Left colon (tissue), 2 donors: Measurements from ENCODE around the gene RCL1. TPM values are rescaled to one million over a fixed set of nuclear protein-coding genes. Genes with fewer than 3 reads are reported as not detected.
"Not testable (repeated sequence)": the region's sequence is repeated elsewhere in the genome, so short reads cannot be mapped to it uniquely, and the experiment has no call there.

Source experiments
- ATAC-seq: fragments of 200-7000 bp; cut with Tn5 transposase; one replicate; pipeline ENCODE4 v1.9.1; 2020; ENCODE audit warnings: mild to moderate bottlenecking, moderate library complexity
- DNase-seq, 2 donors: peaks; one replicate each; pipeline ENCODE4 v3.0.0-alpha.2; 2020
- intact Hi-C, 2 donors: fragments of 100-400 bp; cut with DNase I in 1 of 2; cut with micrococcal nuclease in 1 of 2; formaldehyde crosslinking; loops; one replicate each; pipeline versions ENCODE4 v1.11.2 to v1.14.0; 2022; cut with DNase I, micrococcal nuclease
- long read RNA-seq: library from polyadenylated mRNA; unstranded; transcript quantifications from one replicate; pipeline ENCODE4 v2.0.0, GENCODE V29; 2021
- total RNA-seq, 2 donors: library from RNA; stranded (reverse); fragmentation: NEBNext Ultra II Directional; extraction: Animal tissue kit (Norgen Biotek cat#: 25700); gene quantifications; one replicate each; pipeline ENCODE4 v1.2.1, GENCODE V29; 2021
- donor health status: DM: no; HTN: no; CAD: no.
- donor health status: DM: yes; HTN: yes; CAD: no.

RCL1 gene
- total RNA-seq: 10 to 100 TPM in 1 of 2 donors, 1 to 10 TPM in 1; 9.3 to 10.6 TPM
- long read RNA-seq, partial matches to known transcripts: 1 of 4 reads
- long read RNA-seq, other reads (novel, unspliced or antisense): 0 of 4 reads

- ATAC-seq (peak; percentile 96), DNase-seq (peak; percentile 94 to 96)
- intact Hi-C loops: no loop called here
Observed at GRCh38 chr9:4792572-4793458, at the start of gene RCL1. Gene RCL1 (plus strand): TSS chr9:4792944. CDS start chr9:4793092, 148 bp downstream.

- intact Hi-C loops: loop anchor here in 1 of 2 donors (5.0 kb wide), 1 partner anchor 81 kb away; the partner anchor contains the start of gene PLPP6
- DNase-seq (no peak), ATAC-seq (no peak)
Observed at GRCh38 chr9:4743131-4743875, 49.4 kb upstream of the RCL1 start.

DNA sequence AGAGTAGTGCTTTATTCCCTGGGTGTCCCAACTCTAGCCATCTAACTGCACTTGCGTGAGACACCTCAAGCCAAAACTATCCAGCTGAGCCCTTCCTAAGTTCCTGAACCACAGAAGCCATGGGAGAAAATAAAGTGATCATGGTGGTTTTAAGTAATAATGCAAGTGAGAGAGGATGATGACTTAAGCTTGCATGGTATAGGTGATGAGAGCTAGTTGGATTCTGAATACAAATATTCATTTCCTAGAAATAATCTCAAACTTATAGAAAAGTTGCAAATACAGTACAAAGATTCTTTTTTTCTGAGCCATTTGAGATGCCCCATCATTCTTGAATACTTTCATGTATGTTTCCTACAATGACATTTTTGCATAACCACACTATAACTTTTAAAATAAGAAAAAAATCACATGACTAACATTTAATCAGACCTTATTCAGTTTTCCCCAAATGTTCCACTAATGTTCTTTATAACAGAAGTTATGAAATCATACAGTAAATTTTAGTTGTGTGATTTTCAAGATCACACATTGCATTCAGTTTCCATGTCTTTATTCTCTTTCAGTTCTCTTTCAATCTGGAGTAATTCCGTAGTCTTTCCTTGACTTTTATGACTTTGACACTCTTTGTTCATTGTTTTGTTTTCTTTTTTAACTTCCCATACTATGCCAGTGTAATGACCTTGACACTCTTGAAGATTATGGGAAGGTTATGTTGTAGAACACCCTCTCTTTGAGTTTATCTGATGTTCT lies 46.3 kb upstream of the RCL1 start:
- intact Hi-C loops: no loop called here
- ATAC-seq (no peak), DNase-seq (no peak)

GRCh38 chr9:4748612-4749011 lies 44.1 kb upstream of the RCL1 start:
- ATAC-seq (no peak), DNase-seq (no peak)
- intact Hi-C loops: no loop called here

- DNase-seq (no peak), ATAC-seq (peak; percentile 65)
- intact Hi-C loops: no loop called here
Observed at GRCh38 chr9:4750023-4750673, 42.6 kb upstream of the RCL1 start.

GRCh38 chr9:4754530-4754929 lies 38.2 kb upstream of the RCL1 start:
- ATAC-seq, DNase-seq, intact Hi-C loops: not testable (repeated sequence)

- no peak for DNase-seq
- no peak for ATAC-seq
- intact Hi-C loops: no loop called here
Observed at GRCh38 chr9:4755026-4755609, 37.6 kb upstream of the RCL1 start.

DNA sequence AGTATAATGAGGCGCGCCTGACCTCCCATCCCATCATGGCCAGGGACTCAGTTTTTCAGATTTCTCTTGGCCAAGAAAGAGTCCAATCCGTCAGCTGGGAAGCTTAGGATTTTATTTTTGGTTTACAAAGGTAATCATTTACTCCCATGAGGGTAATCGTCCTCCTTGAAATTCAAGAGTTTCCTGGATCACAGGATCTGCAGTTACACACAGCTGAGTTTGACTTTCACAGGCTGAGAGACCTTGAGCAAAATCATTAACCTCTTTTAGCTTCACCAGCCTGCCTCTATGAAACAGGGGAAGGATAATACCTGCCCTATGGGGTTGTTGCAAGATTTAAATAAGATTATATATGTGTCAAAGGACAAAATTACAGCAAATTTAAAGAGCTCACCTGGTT lies 36.3 kb upstream of the RCL1 start:
- intact Hi-C loops: no loop called here
- DNase-seq: no peak
- ATAC-seq: peak; percentile 79

DNA sequence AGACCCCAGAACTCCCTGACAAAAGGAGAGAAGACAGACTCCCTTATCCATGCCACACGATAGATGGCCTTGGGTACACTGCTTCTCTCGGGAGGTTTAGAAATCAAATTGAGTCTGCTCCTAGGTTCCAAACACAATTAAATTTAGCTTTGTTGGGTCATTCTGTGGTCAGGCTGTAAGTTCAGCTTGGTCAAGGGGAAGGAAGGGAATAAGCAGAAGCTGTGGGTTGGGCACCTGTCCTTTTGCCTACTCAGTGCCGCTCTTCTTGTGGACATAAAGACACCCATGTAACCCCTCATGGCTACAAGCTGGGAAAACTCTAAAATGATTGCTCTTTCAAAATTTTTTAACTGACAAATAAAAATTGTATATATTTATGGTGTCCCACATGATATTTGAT lies 32.6 kb upstream of the RCL1 start:
- ATAC-seq (no peak), DNase-seq (no peak)
- intact Hi-C loops: loop anchor here in 1 of 2 donors (5.0 kb wide), 1 partner anchor 227 kb away; the partner anchor contains the start of gene JAK2

DNA sequence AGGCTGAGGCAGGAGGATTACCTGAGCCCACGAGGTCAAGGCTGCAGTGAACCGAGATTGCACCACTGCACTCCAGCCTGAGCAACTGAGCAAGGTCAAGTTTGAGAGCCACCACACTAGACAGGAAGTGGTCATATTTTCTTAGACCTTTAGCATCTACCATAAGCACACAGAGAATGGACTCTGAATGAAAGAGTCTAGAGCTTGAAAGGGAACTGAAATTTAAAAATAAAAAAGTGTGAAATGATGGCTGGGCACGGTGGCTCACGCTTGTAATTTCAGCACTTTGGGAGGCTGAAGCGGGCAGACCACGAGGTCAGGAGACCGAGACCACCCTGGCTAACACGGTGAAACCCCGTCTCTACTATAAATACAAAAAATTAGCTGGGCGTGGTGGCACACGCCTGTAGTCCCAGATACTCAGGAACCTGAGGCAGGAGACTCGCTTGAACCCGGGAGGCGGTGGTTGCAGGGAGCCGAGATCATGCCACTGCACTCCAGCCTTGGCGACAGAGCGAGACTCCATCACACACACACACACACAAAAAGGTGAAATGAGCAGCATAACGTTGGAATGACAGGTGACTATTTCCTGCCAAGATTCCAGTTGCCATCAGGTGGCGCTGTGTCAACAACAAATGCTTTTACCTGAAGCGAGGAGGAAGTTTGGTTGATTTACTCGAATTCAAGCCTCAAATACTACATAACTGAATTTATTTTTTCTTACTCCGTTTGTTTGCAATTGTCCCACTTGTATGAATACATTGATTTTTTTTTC lies 30.4 kb upstream of the RCL1 start:
- intact Hi-C loops: loop anchor here in 1 of 2 donors (5.0 kb wide), 1 partner anchor 225 kb away; the partner anchor contains the start of gene JAK2
- peak; percentile 76 to 91 for DNase-seq
- peak; percentile 85 for ATAC-seq

DNA sequence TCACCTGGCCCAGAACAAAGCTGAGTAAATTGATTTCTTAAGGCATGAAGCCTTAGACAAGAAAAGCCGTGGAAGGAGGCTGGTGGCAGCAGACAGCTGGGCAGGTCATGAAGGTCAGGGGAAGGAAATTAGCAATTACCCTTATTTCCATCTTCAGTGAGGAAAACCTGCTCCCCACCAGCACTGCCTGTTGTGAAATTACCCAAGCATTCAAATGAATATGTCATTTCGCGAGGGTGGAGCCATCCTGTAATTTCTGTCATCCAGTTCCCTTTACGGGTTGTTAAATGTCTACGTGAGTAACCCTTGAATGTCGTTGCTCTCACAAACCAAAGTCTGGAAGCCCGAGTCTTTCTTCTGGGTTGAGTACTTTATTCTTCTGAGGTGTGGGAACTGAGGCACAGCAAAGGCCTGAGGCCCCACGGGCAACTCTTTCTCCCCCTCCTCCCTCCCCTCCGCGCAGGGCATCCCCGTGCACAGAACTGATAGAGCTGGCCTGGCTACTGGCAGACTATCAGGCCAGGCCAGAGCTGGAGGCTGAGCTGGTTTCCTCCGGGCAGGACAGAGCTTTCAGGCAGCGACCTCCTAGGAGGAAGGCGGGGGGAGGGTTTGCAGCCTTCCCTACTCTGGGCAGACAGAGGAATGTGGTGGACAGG lies 29.7 kb upstream of the RCL1 start:
- ATAC-seq (peak; percentile 91), DNase-seq (peak; percentile 50 to 64)
- intact Hi-C loops: loop anchor here in 1 of 2 donors (5.0 kb wide), 1 partner anchor 224 kb away; the partner anchor contains the start of gene JAK2

GRCh38 chr9:4764033-4764432 lies 28.7 kb upstream of the RCL1 start:
- no peak for DNase-seq
- intact Hi-C loops: loop anchor here in 1 of 2 donors (5.0 kb wide), 1 partner anchor 223 kb away; the partner anchor contains the start of gene JAK2
- no peak for ATAC-seq

DNA sequence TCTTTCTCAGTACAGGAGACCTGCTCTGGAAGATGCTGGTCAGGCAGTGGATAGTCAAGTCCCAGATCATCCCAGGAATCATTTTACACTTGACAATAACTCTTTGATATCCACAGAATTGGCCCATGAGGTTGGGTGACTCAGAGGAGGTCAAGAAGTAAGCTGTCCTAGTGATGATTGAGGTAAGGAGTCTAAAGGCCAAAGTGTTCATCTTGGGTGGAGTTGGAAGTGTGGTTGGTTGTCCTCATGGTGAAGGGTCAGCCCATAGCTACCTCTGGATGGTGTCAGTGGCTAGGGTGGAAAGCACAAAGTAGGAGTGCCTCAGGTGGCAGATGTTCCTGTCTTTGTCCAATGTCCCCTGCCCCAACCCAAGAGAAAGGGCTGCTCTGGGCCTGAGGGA lies 24.1 kb upstream of the RCL1 start:
- DNase-seq (no peak), ATAC-seq (peak; percentile 71)
- intact Hi-C loops: no loop called here

- peak; percentile 40 for ATAC-seq
Observed at GRCh38 chr9:4769321-4770080, 23.2 kb upstream of the RCL1 start.

DNA sequence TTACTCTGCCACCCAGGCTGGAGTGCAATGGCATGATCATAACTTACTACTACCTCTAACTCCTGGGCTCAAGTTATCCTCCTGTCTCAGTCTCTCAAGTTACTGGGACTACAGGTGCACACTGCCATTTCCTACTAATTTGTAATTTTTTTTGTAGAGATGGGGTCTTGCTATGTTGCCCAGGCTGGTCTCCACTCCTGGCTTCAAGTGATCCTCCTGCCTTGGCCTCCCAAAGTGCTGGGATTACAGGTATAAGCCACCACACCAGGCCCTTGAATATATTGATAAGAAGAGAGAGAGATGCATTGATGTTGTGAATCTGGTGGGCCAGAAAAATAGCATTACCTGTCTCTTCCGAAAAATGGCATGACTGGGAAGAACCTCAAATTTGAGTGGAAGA lies 21.0 kb upstream of the RCL1 start:
- intact Hi-C loops: no loop called here
- DNase-seq (no peak), ATAC-seq (no peak)

More at GRCh38 chr9:4769321-4770080, 23.2 kb upstream of the RCL1 start:
- no peak for DNase-seq
- intact Hi-C loops: no loop called here

GRCh38 chr9:4774209-4774608 lies 18.5 kb upstream of the RCL1 start:
- intact Hi-C loops: no loop called here
- no peak for ATAC-seq
- DNase-seq: no peak
